Non-pigmented ciliary epithelial cell (primary cell): Measurements from ENCODE around the gene ETV3L.
"Not testable (repeated sequence)": the region's sequence is repeated elsewhere in the genome, so short reads cannot be mapped to it uniquely, and the experiment has no call there.

Experiments
- DNase-seq: peaks from one replicate; pipeline ENCODE4 v3.0.0-alpha.2; 2010; ENCODE audit warnings: low read depth

ETV3L gene

GRCh38 chr1:157105298-157105987 is 5.8 kb upstream of the ETV3L start:
- DNase-seq: no peak

GRCh38 chr1:157104598-157105293 is 5.1 kb upstream of the ETV3L start:
- no peak for DNase-seq

- DNase-seq: no peak
These were observed 3.7 kb upstream of the ETV3L start for GRCh38 chr1:157103268-157103667.

- DNase-seq: no peak
These were observed 1.5 kb upstream of the ETV3L start for GRCh38 chr1:157101149-157101548.

- DNase-seq: not testable (repeated sequence)
These were observed 498 bp downstream of the ETV3L start for GRCh38 chr1:157098987-157099632.

GRCh38 chr1:157098519-157098918 is 1.1 kb downstream of the ETV3L start:
- no peak for DNase-seq

GRCh38 chr1:157097692-157098091 is 1.9 kb downstream of the ETV3L start:
- DNase-seq: no peak

- no peak for DNase-seq
These were observed 2.7 kb downstream of the ETV3L start for GRCh38 chr1:157096881-157097280.

- DNase-seq: no peak
These were observed 4.1 kb downstream of the ETV3L start for GRCh38 chr1:157095551-157095950.

- DNase-seq: no peak
These were observed 4.5 kb downstream of the ETV3L start for GRCh38 chr1:157095091-157095490.

- DNase-seq: no peak
These were observed 6.8 kb downstream of the ETV3L start for GRCh38 chr1:157092831-157093230.

- no peak for DNase-seq
These were observed 7.8 kb downstream of the ETV3L start for GRCh38 chr1:157091668-157092273.

- DNase-seq: no peak
These were observed 8.4 kb downstream of the ETV3L start for GRCh38 chr1:157091186-157091585.

GRCh38 chr1:157090771-157091170 is 8.8 kb downstream of the ETV3L start:
- DNase-seq: no peak

GRCh38 chr1:157090196-157090647 is 9.4 kb downstream of the ETV3L start:
- peak; percentile 40 for DNase-seq

- no peak for DNase-seq
These were observed 9.8 kb downstream of the ETV3L start for GRCh38 chr1:157089789-157090188.

GRCh38 chr1:157088607-157089006 is 11.0 kb downstream of the ETV3L start:
- DNase-seq: no peak

GRCh38 chr1:157087030-157087429 is 12.6 kb downstream of the ETV3L start:
- no peak for DNase-seq

GRCh38 chr1:157086299-157086698 is 13.3 kb downstream of the ETV3L start:
- DNase-seq: no peak

GRCh38 chr1:157085421-157085820 is 14.2 kb downstream of the ETV3L start:
- no peak for DNase-seq

GRCh38 chr1:157084720-157085119 is 14.9 kb downstream of the ETV3L start:
- no peak for DNase-seq

GRCh38 chr1:157081707-157082106 is 17.9 kb downstream of the ETV3L start:
- DNase-seq: no peak

GRCh38 chr1:157080714-157081113 is 18.9 kb downstream of the ETV3L start:
- DNase-seq: no peak
